ENCODE data around the gene PCSK6. TPM values are rescaled to one million over a fixed set of nuclear protein-coding genes. Genes with fewer than 3 reads are reported as not detected.

Gene PCSK6
- total RNA-seq, 1 donor from 2014 or later: 1.1 TPM

DNA sequence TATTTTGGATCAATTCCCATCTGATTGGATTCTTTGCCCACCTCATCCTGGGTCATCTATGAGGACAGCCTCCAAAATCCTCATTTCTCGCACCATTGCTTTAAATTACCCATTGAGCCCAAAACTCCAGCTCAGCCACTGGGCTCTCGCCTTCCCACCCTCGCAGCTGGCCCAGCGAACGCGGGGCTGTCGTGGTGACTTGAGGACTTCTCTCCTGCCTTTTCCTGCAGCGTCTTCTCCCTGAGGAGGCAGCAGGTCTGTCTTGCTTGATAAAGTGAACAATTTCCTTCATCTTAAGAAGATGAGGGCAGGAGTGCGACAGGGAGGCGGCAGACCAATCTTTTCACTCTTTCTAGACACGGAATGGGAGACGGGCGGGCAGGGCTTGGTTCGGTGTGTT, 161.5 kb downstream of the PCSK6 start:
- Mint-ChIP-seq H3K4me3 (no peak overlapping the region), H3K27me3 (peaks cover 28% of the 10 kb centered on the region), H3K4me1 (no peaks in the 10 kb centered on the region), H3K9me3 (peaks cover 2% of the 10 kb centered on the region), H3K27ac (no peak overlapping the region), H3K36me3 (ENCODE audit: low read depth) (no peaks in the 10 kb centered on the region)
- ATAC-seq (ENCODE audit: low read depth) (no peak), DNase-seq (no peak)
- CTCF ChIA-PET: no interaction called here
- intact Hi-C loops (cut with micrococcal nuclease): no loop called here
- POLR2A ChIA-PET: no interaction called here
- TF ChIP-seq CTCF (IDR thresholded peaks at IDR 0.05): no peak

GRCh38 chr15:101327147-101327740, 162.3 kb downstream of the PCSK6 start:
- DNase-seq: no peak
- Mint-ChIP-seq H3K4me1 (no peaks in the 10 kb centered on the region), H3K9me3 (no peaks in the 10 kb centered on the region), H3K4me3 (no peak overlapping the region), H3K27ac (no peak overlapping the region), H3K27me3 (peaks cover 31% of the 10 kb centered on the region), H3K36me3 (ENCODE audit: low read depth) (no peaks in the 10 kb centered on the region)
- ChIA-PET CTCF (no interaction called here), POLR2A (no interaction called here)
- ATAC-seq (ENCODE audit: low read depth): no peak
- TF ChIP-seq CTCF (IDR thresholded peaks at IDR 0.05): no peak
- intact Hi-C loops (cut with micrococcal nuclease): no loop called here

DNA sequence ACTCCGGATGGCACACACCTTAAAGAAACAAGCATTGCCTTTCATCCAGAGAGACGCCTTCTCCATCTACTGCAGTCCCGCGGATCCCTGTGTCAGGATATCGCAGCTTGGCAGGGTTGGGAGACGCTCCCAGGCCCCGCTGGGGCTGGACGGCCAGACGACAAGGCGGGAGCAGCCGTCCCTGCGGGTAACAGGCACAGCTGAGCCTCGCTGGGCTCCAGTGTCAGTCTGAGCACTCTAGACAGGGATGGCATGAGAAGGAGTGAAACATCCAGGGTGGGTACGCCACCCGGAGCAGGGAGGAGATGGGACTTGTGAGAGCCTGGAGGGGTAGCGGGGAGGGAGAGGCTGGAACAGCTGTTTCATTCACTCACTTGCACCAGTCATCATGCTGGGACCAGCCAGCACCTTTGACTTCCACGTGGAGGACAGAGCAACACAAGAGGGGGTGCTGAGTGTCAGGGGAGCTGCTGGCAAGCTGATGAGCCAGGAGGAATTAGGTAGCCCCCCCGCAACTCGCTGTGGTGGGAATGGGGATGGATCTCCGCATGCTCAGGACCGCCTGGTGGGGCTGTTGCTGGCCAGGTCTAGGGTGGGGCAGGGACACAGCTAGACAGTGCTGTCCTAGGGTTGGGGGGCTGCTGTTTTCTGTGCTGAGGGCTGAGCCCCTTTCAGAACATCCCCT, 162.9 kb downstream of the PCSK6 start:
- Mint-ChIP-seq H3K27me3 (peaks cover 31% of the 10 kb centered on the region), H3K9me3 (no peaks in the 10 kb centered on the region), H3K4me1 (no peaks in the 10 kb centered on the region), H3K36me3 (ENCODE audit: low read depth) (no peaks in the 10 kb centered on the region), H3K27ac (no peak overlapping the region), H3K4me3 (no peak overlapping the region)
- CTCF ChIA-PET: interaction anchor here (1.0 kb wide), 1 partner anchor 175 kb away, joined by 3 read pairs; no protein-coding TSS in a partner anchor
- DNase-seq (no peak), ATAC-seq (ENCODE audit: low read depth) (no peak)
- TF ChIP-seq CTCF (IDR thresholded peaks at IDR 0.05): no peak
- intact Hi-C loops (cut with micrococcal nuclease): no loop called here
- POLR2A ChIA-PET: no interaction called here

DNA sequence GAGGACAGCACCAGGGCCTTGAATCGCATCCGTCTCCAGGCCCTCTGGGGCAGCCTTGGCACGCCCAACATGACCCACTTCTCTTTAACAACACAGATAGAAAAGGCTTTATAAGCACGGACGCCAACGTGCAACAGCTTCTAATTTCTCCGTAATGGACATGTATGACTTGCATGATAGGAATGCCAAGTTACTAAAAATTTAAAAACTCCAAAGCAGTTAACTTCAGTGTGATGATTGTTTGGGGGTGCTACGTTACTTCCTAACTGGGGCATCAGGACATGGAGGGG, 163.5 kb downstream of the PCSK6 start:
- ChIA-PET CTCF (interaction anchor here (1.0 kb wide), 1 partner anchor 176 kb away, joined by 3 read pairs; no protein-coding TSS in a partner anchor), POLR2A (no interaction called here)
- Mint-ChIP-seq H3K4me3 (no peak overlapping the region), H3K4me1 (peaks cover 3% of the 10 kb centered on the region), H3K36me3 (ENCODE audit: low read depth) (no peaks in the 10 kb centered on the region), H3K27ac (no peak overlapping the region), H3K27me3 (peaks cover 35% of the 10 kb centered on the region), H3K9me3 (no peaks in the 10 kb centered on the region)
- TF ChIP-seq CTCF (IDR thresholded peaks at IDR 0.05): no peak
- ATAC-seq (ENCODE audit: low read depth) (no peak), DNase-seq (no peak)
- intact Hi-C loops (cut with micrococcal nuclease): no loop called here

GRCh38 chr15:101325263-101326025, 164.1 kb downstream of the PCSK6 start:
- intact Hi-C loops (cut with micrococcal nuclease): no loop called here
- peaks cover 39% of the 10 kb centered on the region for H3K27me3 Mint-ChIP-seq
- ChIA-PET POLR2A (no interaction called here), CTCF (interaction anchor here (1.0 kb wide), 1 partner anchor 177 kb away, joined by 3 read pairs; no protein-coding TSS in a partner anchor)
- TF ChIP-seq CTCF (IDR thresholded peaks at IDR 0.05): no peak
- ATAC-seq (ENCODE audit: low read depth) (no peak), DNase-seq (no peak)
- H3K9me3 Mint-ChIP-seq: no peaks in the 10 kb centered on the region
- peaks cover 8% of the 10 kb centered on the region for H3K4me1 Mint-ChIP-seq
- H3K36me3 Mint-ChIP-seq (ENCODE audit: low read depth): no peaks in the 10 kb centered on the region
- no peak overlapping the region for H3K4me3 Mint-ChIP-seq
- H3K27ac Mint-ChIP-seq: no peak overlapping the region

All from activated B cell treated with CpG ODN at 0.5 μM for 24 hours (primary cell).